ENCODE measurements around the gene CSMD2. TPM values are rescaled to one million over a fixed set of nuclear protein-coding genes. Genes with fewer than 3 reads are reported as not detected.
A peak's percentile ranks its signal among the peaks of the same experiment; 100 is the strongest.

The CSMD2 gene
- total and polyA plus RNA-seq, 7 donors, result under 0.01 to 0.83 (median 0.16) TPM

DNA sequence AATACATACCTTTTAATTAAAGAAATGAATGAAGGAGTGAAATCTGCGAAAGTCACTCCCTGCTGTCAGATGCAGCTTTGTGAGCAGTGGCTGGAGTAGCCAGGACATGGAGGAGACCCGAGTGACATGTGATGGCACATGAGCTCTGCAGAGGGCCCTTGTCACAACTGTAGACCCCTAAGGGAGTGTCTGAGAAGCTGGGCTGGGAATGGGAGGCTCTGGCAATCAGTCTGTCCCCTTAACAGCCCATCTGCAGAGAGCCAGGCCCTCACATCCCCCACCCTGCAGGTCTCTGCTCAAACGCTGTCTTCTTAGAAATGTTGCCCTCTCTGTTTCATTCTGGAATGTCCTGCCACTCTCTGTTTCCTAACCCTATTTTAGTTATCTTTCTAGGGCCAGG is 176.9 kb downstream of the CSMD2 start:
- intact Hi-C loops (cut with DNase I), result no loop called here
- Histone ChIP-seq H3K27ac (no peak overlapping the region), H3K27me3 (no peaks in the 10 kb centered on the region), H3K4me1 (peaks cover 0 to 24% (median 18%) of the 10 kb centered on the region in 4 donors), H3K4me3 (no peak overlapping the region), H3K36me3 (no peaks in the 10 kb centered on the region), H3K9me3 (no peaks in the 10 kb centered on the region)
- no peak for DNase-seq
- WGBS, 2 donors, result 67 to 77% methylated on average over 3 of the region's 3 CpGs
- TF ChIP-seq, protein P1, sequence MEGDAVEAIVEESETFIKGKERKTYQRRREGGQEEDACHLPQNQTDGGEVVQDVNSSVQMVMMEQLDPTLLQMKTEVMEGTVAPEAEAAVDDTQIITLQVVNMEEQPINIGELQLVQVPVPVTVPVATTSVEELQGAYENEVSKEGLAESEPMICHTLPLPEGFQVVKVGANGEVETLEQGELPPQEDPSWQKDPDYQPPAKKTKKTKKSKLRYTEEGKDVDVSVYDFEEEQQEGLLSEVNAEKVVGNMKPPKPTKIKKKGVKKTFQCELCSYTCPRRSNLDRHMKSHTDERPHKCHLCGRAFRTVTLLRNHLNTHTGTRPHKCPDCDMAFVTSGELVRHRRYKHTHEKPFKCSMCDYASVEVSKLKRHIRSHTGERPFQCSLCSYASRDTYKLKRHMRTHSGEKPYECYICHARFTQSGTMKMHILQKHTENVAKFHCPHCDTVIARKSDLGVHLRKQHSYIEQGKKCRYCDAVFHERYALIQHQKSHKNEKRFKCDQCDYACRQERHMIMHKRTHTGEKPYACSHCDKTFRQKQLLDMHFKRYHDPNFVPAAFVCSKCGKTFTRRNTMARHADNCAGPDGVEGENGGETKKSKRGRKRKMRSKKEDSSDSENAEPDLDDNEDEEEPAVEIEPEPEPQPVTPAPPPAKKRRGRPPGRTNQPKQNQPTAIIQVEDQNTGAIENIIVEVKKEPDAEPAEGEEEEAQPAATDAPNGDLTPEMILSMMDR (IDR thresholded peaks at IDR 0.05), result no peak
- no peak for TF ChIP-seq POLR2A (IDR thresholded peaks at IDR 0.05)
- no peak for TF ChIP-seq POLR2AphosphoS5 (IDR thresholded peaks at IDR 0.05)
- no peak for TF ChIP-seq EP300 (IDR thresholded peaks at IDR 0.05)

DNA sequence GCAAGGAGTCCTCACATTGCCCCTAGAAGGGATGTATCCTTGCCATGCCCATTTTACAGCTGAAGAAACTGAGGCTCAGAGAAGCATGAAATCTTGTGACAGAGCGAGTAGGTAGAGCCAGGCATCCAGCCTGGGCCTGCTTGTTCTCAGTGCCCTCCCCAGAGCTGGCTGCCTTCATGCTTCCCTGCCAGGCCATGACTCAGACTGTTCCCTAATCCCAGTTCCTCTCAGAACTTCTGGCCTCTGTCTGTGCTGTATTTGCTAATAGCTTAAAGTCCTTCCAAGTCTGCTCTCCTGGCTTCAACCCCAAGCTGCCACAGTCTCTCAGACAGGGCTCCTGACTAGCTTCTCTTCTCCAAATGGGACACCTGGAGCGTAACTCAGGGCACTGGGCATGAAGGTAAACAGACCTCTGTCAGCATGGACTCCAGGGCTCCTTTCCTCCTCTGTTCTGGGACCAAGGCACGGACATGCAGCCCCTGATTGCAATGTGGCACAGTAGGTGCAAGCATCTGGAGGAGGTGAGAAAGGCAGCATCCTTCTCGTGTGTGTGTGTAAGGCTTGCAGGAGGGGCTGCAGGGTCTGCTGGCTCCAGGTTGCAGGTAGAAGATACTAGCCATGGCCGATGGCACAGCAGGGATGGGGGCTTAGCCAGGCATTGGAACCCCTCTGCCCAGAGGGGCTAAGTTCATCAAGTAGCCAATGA is 178.5 kb downstream of the CSMD2 start:
- peak; percentile 84 for DNase-seq
- 80 to 81% methylated on average over 5 of the region's 5 CpGs for WGBS, 2 donors
- H3K4me1 ChIP-seq, result peaks cover 0 to 24% (median 18%) of the 10 kb centered on the region in 4 donors

DNA sequence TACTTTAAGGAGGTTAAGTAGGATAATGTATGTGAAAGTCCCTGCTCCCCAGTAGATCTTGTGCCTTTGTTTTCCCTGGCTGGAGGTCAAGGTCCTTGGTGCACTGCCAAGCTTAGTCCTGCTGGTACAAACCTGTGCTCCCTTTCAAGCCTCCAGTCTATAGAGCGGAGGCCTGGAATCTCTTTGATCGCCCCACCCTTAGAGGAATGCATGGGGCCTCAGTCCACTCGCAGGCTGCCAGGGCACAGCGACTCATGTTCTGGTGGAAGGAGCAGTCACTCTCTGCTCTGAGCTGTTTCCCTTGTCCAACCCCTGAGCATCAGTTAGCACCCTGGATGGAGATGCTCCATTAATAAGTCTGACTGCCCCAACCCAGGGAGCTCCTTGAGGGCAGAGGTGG is 179.4 kb downstream of the CSMD2 start:
- Histone ChIP-seq H3K36me3 (no peaks in the 10 kb centered on the region), H3K4me1 (peaks cover 0 to 24% (median 18%) of the 10 kb centered on the region in 4 donors), H3K4me3 (no peak overlapping the region), H3K9me3 (no peaks in the 10 kb centered on the region), H3K27ac (peak overlapping the region in 2 of 4 donors; percentile 34 to 55), H3K27me3 (no peaks in the 10 kb centered on the region)
- TF ChIP-seq, protein P1 (IDR thresholded peaks at IDR 0.05), result no peak
- TF ChIP-seq POLR2A (IDR thresholded peaks at IDR 0.05) (no peak), EP300 (IDR thresholded peaks at IDR 0.05) (no peak), POLR2AphosphoS5 (IDR thresholded peaks at IDR 0.05) (no peak)
- no peak for DNase-seq
- WGBS, 2 donors, result 68 to 87% methylated on average over 4 of the region's 4 CpGs
- intact Hi-C loops (cut with DNase I), result no loop called here

More for the DNA sequence above, 178.5 kb downstream of the CSMD2 start:
- intact Hi-C loops (cut with DNase I), result no loop called here
- Histone ChIP-seq H3K9me3 (no peaks in the 10 kb centered on the region), H3K4me3 (no peak overlapping the region), H3K27me3 (no peaks in the 10 kb centered on the region), H3K36me3 (no peaks in the 10 kb centered on the region), H3K27ac (peak overlapping the region in 2 of 4 donors; percentile 40 to 55)
- TF ChIP-seq EP300 (IDR thresholded peaks at IDR 0.05) (peak in 2 of 4 donors; percentile 38 to 63), POLR2AphosphoS5 (IDR thresholded peaks at IDR 0.05) (peak; percentile 42 to 81 (median 68))
- TF ChIP-seq, protein P1 (IDR thresholded peaks at IDR 0.05), result no peak

DNA sequence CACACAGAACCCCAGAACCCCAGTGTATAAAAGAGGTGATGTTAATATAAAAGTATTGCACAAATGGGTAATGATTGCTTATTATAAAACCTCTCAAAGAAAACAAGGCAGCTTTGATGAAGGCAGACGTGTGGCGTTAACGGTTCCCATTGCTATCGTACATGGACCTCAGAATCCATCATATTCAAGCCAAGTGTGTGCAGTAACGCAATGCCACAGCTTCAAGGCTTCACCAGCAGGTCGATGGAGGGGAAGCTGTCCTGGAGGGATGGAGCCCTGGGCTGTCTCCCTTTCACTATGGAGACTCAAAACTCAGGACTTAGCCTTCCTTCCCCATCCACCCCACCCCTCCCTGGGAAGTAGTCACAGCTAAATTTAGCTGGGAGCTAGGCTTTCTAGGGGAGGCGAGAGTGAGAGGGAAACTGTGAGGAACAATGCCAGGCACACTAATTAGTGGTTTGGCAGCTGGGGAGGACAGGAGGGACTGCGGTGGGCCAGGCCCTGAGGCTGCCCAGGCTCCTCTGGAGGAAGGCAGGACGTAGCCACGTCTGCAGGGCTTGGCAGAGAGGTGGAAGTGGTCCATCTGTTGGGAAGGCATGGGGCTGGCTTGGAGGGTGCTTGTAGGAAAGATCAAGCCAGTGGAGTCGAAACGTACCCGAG is 180.0 kb downstream of the CSMD2 start:
- Histone ChIP-seq H3K4me3 (no peak overlapping the region), H3K4me1 (peaks cover 0 to 24% (median 18%) of the 10 kb centered on the region in 4 donors), H3K27me3 (no peaks in the 10 kb centered on the region), H3K27ac (peak overlapping the region in 1 of 4 donors; percentile 34), H3K9me3 (no peaks in the 10 kb centered on the region), H3K36me3 (no peaks in the 10 kb centered on the region)
- WGBS, 2 donors, result 64 to 70% methylated on average over 13 of the region's 13 CpGs
- DNase-seq, result no peak
- intact Hi-C loops (cut with DNase I), result no loop called here
- no peak for TF ChIP-seq EP300 (IDR thresholded peaks at IDR 0.05)
- TF ChIP-seq, protein P1 (IDR thresholded peaks at IDR 0.05), result no peak
- no peak for TF ChIP-seq POLR2AphosphoS5 (IDR thresholded peaks at IDR 0.05)
- no peak for TF ChIP-seq POLR2A (IDR thresholded peaks at IDR 0.05)

All from sigmoid colon (tissue), 7 donors.